H9 (cell line): ENCODE measurements around the gene ANGEL1. TPM values are rescaled to one million over a fixed set of nuclear protein-coding genes. Genes with fewer than 3 reads are reported as not detected.

Source experiments
- DNase-seq: peaks from one replicate; pipeline ENCODE4 v3.0.0-alpha.2; 2017
- H2AFZ ChIP-seq: one replicate; pipeline ENCODE4 v1.6.1; 2013; ENCODE audit warnings: mild to moderate bottlenecking, low read length, control low read depth, moderate library complexity
- H2AK5ac ChIP-seq: 2 replicates; pipeline ENCODE4 v1.6.1; 2013; ENCODE audit warnings: low read length, control low read depth, mixed read lengths; ENCODE audit not compliant: insufficient read length
- H2BK120ac ChIP-seq: one replicate; pipeline ENCODE4 v1.6.1; 2013; ENCODE audit warnings: low read depth, mild to moderate bottlenecking, low read length, control low read depth, inconsistent platforms; ENCODE audit not compliant: poor library complexity, severe bottlenecking
- H2BK12ac ChIP-seq: 2 replicates; pipeline ENCODE4 v1.6.1; 2013; ENCODE audit warnings: low read length, control low read depth, mixed read lengths, low read depth; ENCODE audit not compliant: insufficient read length
- H2BK15ac ChIP-seq: 2 replicates; pipeline ENCODE4 v1.6.1; 2013; ENCODE audit warnings: low read depth, low read length, control low read depth
- H2BK20ac ChIP-seq: one replicate; pipeline ENCODE4 v1.6.1; 2013; ENCODE audit warnings: low read depth, mild to moderate bottlenecking, low read length, control low read depth, inconsistent platforms; ENCODE audit not compliant: poor library complexity, severe bottlenecking
- H2BK5ac ChIP-seq: 2 replicates; pipeline ENCODE4 v1.6.1; 2013; ENCODE audit warnings: low read length, control low read depth, mixed read lengths; ENCODE audit not compliant: insufficient read length
- H3K14ac ChIP-seq: 2 replicates; pipeline ENCODE4 v1.6.1; 2013; ENCODE audit warnings: low read length, control low read depth; ENCODE audit not compliant: insufficient read depth
- H3K18ac ChIP-seq: 2 replicates; pipeline ENCODE4 v1.6.1; 2013; ENCODE audit warnings: low read depth, mild to moderate bottlenecking, mixed read lengths, low read length, control low read depth; ENCODE audit not compliant: insufficient read length
- H3K23ac ChIP-seq: 2 replicates; pipeline ENCODE4 v1.6.1; 2013; ENCODE audit warnings: low read length, control low read depth, mixed read lengths, low read depth; ENCODE audit not compliant: insufficient read length
- H3K23me2 ChIP-seq: 2 replicates; pipeline ENCODE4 v1.6.1; 2013; ENCODE audit warnings: low read depth, mild to moderate bottlenecking, mixed read lengths, low read length, control low read depth; ENCODE audit not compliant: insufficient read length, poor library complexity, severe bottlenecking
- H3K27ac ChIP-seq: 2 replicates; pipeline ENCODE4 v1.5.1; 2013; ENCODE audit warnings: low read length, control low read depth, mixed read lengths, low read depth; ENCODE audit not compliant: insufficient read length
- H3K27me3 ChIP-seq: 2 replicates; pipeline ENCODE4 v1.6.1; 2013; ENCODE audit warnings: low read length, control low read depth, inconsistent platforms; ENCODE audit not compliant: insufficient read depth
- H3K4ac ChIP-seq: 2 replicates; pipeline ENCODE4 v1.6.1; 2013; ENCODE audit warnings: low read depth, mild to moderate bottlenecking, control low read depth, inconsistent platforms, low read length, moderate library complexity
- H3K4me1 ChIP-seq: 2 replicates; pipeline ENCODE4 v1.6.1; 2013; ENCODE audit warnings: low read length, control low read depth, inconsistent platforms; ENCODE audit not compliant: insufficient read depth
- H3K4me2 ChIP-seq: 2 replicates; pipeline ENCODE4 v1.6.1; 2013; ENCODE audit warnings: low read length, control low read depth, mixed read lengths; ENCODE audit not compliant: insufficient read length, insufficient read depth
- H3K56ac ChIP-seq: 2 replicates; pipeline ENCODE4 v1.6.1; 2013; ENCODE audit warnings: low read depth, mild to moderate bottlenecking, mixed read lengths, low read length, control low read depth; ENCODE audit not compliant: insufficient read length
- H3K79me1 ChIP-seq: 2 replicates; pipeline ENCODE4 v1.6.1; 2013; ENCODE audit warnings: low read depth, mild to moderate bottlenecking, moderate library complexity, low read length, control low read depth, inconsistent platforms; ENCODE audit not compliant: insufficient read depth, poor library complexity, severe bottlenecking
- H3K79me2 ChIP-seq: 2 replicates; pipeline ENCODE4 v1.6.1; 2013; ENCODE audit warnings: low read length, control low read depth, inconsistent platforms; ENCODE audit not compliant: insufficient read depth
- H3K9ac ChIP-seq: 2 replicates; pipeline ENCODE4 v1.6.1; 2013; ENCODE audit warnings: low read length, control low read depth, mixed read lengths; ENCODE audit not compliant: insufficient read length; ENCODE audit errors: extremely low read depth
- H3K9me3 ChIP-seq: one replicate; pipeline ENCODE4 v1.6.1; 2013; ENCODE audit warnings: low read depth, low read length, inconsistent platforms; ENCODE audit not compliant: control insufficient read depth
- H3T11ph ChIP-seq: one replicate; pipeline ENCODE4 v1.6.1; 2013; ENCODE audit warnings: mild to moderate bottlenecking, low read length, control low read depth, inconsistent platforms
- H4K20me1 ChIP-seq: one replicate; pipeline ENCODE4 v1.6.1; 2013; ENCODE audit not compliant: control insufficient read depth, insufficient read length, insufficient read depth
- H4K5ac ChIP-seq: 2 replicates; pipeline ENCODE4 v1.6.1; 2013; ENCODE audit warnings: low read depth, mild to moderate bottlenecking, mixed read lengths, low read length, control low read depth; ENCODE audit not compliant: insufficient read length
- H4K8ac ChIP-seq: replicated peaks from 2 replicates; pipeline ENCODE4 v1.6.1; 2013; ENCODE audit warnings: low read length, control low read depth, mixed read lengths, low read depth; ENCODE audit not compliant: insufficient read length
- H4K91ac ChIP-seq: 2 replicates; pipeline ENCODE4 v1.6.1; 2013; ENCODE audit warnings: low read depth, mild to moderate bottlenecking, moderate library complexity, mixed read lengths, low read length, control low read depth; ENCODE audit not compliant: insufficient read length
- H3K27ac Mint-ChIP-seq, 3 experiments: 2 replicates in 2 of 3; 3 replicates in 1 of 3; pipeline ENCODE4 v1.8.0; 2020 to 2021; ENCODE audit warnings: mixed read lengths in 3 of 3, mild to moderate bottlenecking in 1 of 3, moderate library complexity in 1 of 3
- H3K27me3 Mint-ChIP-seq: 2 replicates; pipeline ENCODE4 v1.8.0; 2021; ENCODE audit warnings: low read depth, mild to moderate bottlenecking, moderate library complexity, mixed read lengths
- H3K36me3 Mint-ChIP-seq, 3 experiments: 2 replicates in 2 of 3; 3 replicates in 1 of 3; pipeline ENCODE4 v1.8.0; 2020 to 2021; ENCODE audit warnings: low read depth in 3 of 3, mixed read lengths in 3 of 3; ENCODE audit not compliant: insufficient read depth in 1 of 3
- H3K4me1 Mint-ChIP-seq, 2 experiments: 2 replicates each; pipeline ENCODE4 v1.8.0; 2020; ENCODE audit warnings: mixed read lengths in 2 of 2
- H3K4me3 Mint-ChIP-seq, 2 experiments: 2 replicates in 1 of 2; 3 replicates in 1 of 2; pipeline ENCODE4 v1.8.0; 2020 to 2021; ENCODE audit warnings: mild to moderate bottlenecking in 2 of 2, mixed read lengths in 2 of 2, moderate library complexity in 1 of 2
- H3K9me3 Mint-ChIP-seq, 2 experiments: 2 replicates in 1 of 2; 3 replicates in 1 of 2; pipeline ENCODE4 v1.8.0; 2020; ENCODE audit warnings: mild to moderate bottlenecking in 2 of 2, mixed read lengths in 2 of 2, moderate library complexity in 1 of 2
- WGBS: extraction: QIAGEN DNeasy Blood & Tissue Kit; methylation state at CpG from one replicate; pipeline ENCODE4 v1.1.7; 2013; ENCODE audit warnings: missing lambda C conversion rate, low lambda C conversion rate, mixed read lengths; ENCODE audit not compliant: insufficient read length; ENCODE audit errors: extremely low coverage; 5-methylcytosine and 5-hydroxymethylcytosine counted together
- total RNA-seq: library from RNA; stranded (reverse); gene quantifications from 2 replicates; pipeline ENCODE4 v1.2.1, GENCODE V29; 2021
- TF ChIP-seq, protein P1 (sequence below): fragments of 200-600 bp; sonication (generic); conservative IDR thresholded peaks from 3 replicates; pipeline ENCODE4 v1.8.0; 2021; ENCODE audit warnings: antibody characterized with exemption, mild to moderate bottlenecking

Gene ANGEL1
- total RNA-seq, 1 experiment from 2014 or later: 21.5 TPM

DNA sequence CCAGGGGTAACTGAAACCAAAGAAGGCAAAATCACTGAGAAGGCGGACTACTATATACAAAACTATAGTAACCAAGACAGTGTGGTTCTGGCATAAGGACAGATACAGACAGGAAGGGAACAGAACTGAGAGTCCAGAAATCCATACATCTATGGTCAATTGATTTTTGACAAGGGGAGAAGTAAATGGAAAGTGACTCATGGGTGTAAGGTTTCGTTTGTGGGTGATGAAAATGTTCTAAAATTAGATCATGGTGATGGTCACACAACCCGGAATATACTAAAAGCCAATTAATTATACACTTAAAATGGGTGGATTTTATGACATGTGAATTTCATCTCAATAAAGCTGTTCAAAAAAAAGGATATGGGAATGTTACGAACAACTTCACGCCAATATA, 18.7 kb downstream of the ANGEL1 start:
- DNase-seq: no peak
- Histone ChIP-seq H3K18ac (no peak overlapping the region), H3K4me2 (no peak overlapping the region), H2AK5ac (no peak overlapping the region), H4K5ac (no peak overlapping the region), H3K14ac (no peak overlapping the region), H4K91ac (no peak overlapping the region), H3T11ph (no peak overlapping the region), H3K27me3 (no peaks in the 10 kb centered on the region), H3K79me2 (no peaks in the 10 kb centered on the region), H2BK15ac (no peak overlapping the region), H3K27ac (no peak overlapping the region), H3K23ac (no peak overlapping the region), H3K4ac (no peak overlapping the region), H3K79me1 (no peaks in the 10 kb centered on the region), H3K9me3 (no peaks in the 10 kb centered on the region), H4K8ac (no peak overlapping the region), H3K23me2 (no peaks in the 10 kb centered on the region), H3K56ac (no peak overlapping the region), H2BK120ac (no peak overlapping the region), H3K4me1 (no peaks in the 10 kb centered on the region), H2BK20ac (no peak overlapping the region), H2BK12ac (no peak overlapping the region), H4K20me1 (no peaks in the 10 kb centered on the region), H2BK5ac (no peak overlapping the region), H2AFZ (no peak overlapping the region), H3K9ac (no peak overlapping the region)
- no peak overlapping the region for H3K27ac Mint-ChIP-seq
- H3K4me3 Mint-ChIP-seq: no peak overlapping the region
- H3K9me3 Mint-ChIP-seq: no peaks in the 10 kb centered on the region; a peak in 1 of 5 replicates
- H3K36me3 Mint-ChIP-seq: peaks cover 44 to 75% (median 71%) of the 10 kb centered on the region in 3 experiments; a peak in 6 of 7 replicates
- H3K27me3 Mint-ChIP-seq: no peaks in the 10 kb centered on the region
- no CpG with 5 or more reads among the region's 5 CpGs for WGBS
- TF ChIP-seq, protein P1, sequence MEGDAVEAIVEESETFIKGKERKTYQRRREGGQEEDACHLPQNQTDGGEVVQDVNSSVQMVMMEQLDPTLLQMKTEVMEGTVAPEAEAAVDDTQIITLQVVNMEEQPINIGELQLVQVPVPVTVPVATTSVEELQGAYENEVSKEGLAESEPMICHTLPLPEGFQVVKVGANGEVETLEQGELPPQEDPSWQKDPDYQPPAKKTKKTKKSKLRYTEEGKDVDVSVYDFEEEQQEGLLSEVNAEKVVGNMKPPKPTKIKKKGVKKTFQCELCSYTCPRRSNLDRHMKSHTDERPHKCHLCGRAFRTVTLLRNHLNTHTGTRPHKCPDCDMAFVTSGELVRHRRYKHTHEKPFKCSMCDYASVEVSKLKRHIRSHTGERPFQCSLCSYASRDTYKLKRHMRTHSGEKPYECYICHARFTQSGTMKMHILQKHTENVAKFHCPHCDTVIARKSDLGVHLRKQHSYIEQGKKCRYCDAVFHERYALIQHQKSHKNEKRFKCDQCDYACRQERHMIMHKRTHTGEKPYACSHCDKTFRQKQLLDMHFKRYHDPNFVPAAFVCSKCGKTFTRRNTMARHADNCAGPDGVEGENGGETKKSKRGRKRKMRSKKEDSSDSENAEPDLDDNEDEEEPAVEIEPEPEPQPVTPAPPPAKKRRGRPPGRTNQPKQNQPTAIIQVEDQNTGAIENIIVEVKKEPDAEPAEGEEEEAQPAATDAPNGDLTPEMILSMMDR: no peak
- H3K4me1 Mint-ChIP-seq: no peaks in the 10 kb centered on the region
